Mesendoderm (in vitro differentiated cells): ENCODE results near the gene YBX2.

ENCODE experiments used
- DNase-seq: peaks from one replicate; pipeline ENCODE4 v3.0.0; 2013
- H2AK5ac ChIP-seq: 2 replicates; pipeline ENCODE4 v1.6.1; 2013; ENCODE audit warnings: low read length, inconsistent platforms
- H2BK120ac ChIP-seq: 2 replicates; pipeline ENCODE4 v1.6.1; 2013; ENCODE audit warnings: low read depth, mild to moderate bottlenecking, low read length, moderate library complexity, mixed read lengths
- H2BK15ac ChIP-seq: replicated peaks from 2 replicates; pipeline ENCODE4 v1.6.1; 2013; ENCODE audit warnings: low read depth, mild to moderate bottlenecking, moderate library complexity
- H2BK5ac ChIP-seq: 2 replicates; pipeline ENCODE4 v1.6.1; 2013; ENCODE audit warnings: low read length, inconsistent platforms
- H3K18ac ChIP-seq: 2 replicates; pipeline ENCODE4 v1.6.1; 2013; ENCODE audit warnings: mild to moderate bottlenecking, low read length, mixed read lengths
- H3K23ac ChIP-seq: one replicate; pipeline ENCODE4 v1.6.1; 2013; ENCODE audit warnings: low read length
- H3K27ac ChIP-seq: 2 replicates; pipeline ENCODE4 v1.5.1; 2013; ENCODE audit warnings: low read depth, mild to moderate bottlenecking, inconsistent platforms, low read length, moderate library complexity
- H3K27me3 ChIP-seq: 2 replicates; pipeline ENCODE4 v1.6.1; 2013; ENCODE audit warnings: low read length, control low read depth, mild to moderate bottlenecking, inconsistent platforms; ENCODE audit not compliant: insufficient read depth, poor library complexity
- H3K36me3 ChIP-seq: 2 replicates; pipeline ENCODE4 v1.6.1; 2013; ENCODE audit warnings: low read length, inconsistent platforms; ENCODE audit not compliant: control insufficient read depth, insufficient read depth
- H3K4ac ChIP-seq: one replicate; pipeline ENCODE4 v1.6.1; 2013; ENCODE audit warnings: low read depth, mild to moderate bottlenecking, low read length, moderate library complexity
- H3K4me1 ChIP-seq: 2 replicates; pipeline ENCODE4 v1.6.1; 2013; ENCODE audit warnings: low read depth, low read length, inconsistent platforms; ENCODE audit not compliant: control insufficient read depth
- H3K4me2 ChIP-seq: 2 replicates; pipeline ENCODE4 v1.6.1; 2013; ENCODE audit warnings: low read length
- H3K4me3 ChIP-seq: 2 replicates; pipeline ENCODE4 v1.5.1; 2013; ENCODE audit warnings: mild to moderate bottlenecking, low read length
- H3K56ac ChIP-seq: one replicate; pipeline ENCODE4 v1.6.1; 2013; ENCODE audit warnings: low read length
- H3K79me1 ChIP-seq: 2 replicates; pipeline ENCODE4 v1.6.1; 2013; ENCODE audit warnings: low read length, inconsistent platforms
- H3K79me2 ChIP-seq: 2 replicates; pipeline ENCODE4 v1.6.1; 2013; ENCODE audit warnings: mild to moderate bottlenecking, low read length; ENCODE audit not compliant: control insufficient read depth, insufficient read depth
- H3K9ac ChIP-seq: 2 replicates; pipeline ENCODE4 v1.6.1; 2013; ENCODE audit warnings: low read length, inconsistent platforms
- H4K5ac ChIP-seq: one replicate; pipeline ENCODE4 v1.6.1; 2013; ENCODE audit warnings: low read length
- H4K8ac ChIP-seq: one replicate; pipeline ENCODE4 v1.6.1; 2013; ENCODE audit warnings: low read depth, mild to moderate bottlenecking, control low read depth, low read length, moderate library complexity
- WGBS: extraction: QIAGEN DNeasy Blood & Tissue Kit; methylation state at CpG from one replicate; pipeline ENCODE4 v1.1.7; 2013; ENCODE audit warnings: low lambda C conversion rate, missing lambda C conversion rate; ENCODE audit not compliant: insufficient coverage; ENCODE audit errors: extremely low coverage; 5-methylcytosine and 5-hydroxymethylcytosine counted together

YBX2 gene

GRCh38 chr17:7283471-7284216 lies 10.8 kb downstream of the YBX2 start:
- Histone ChIP-seq H3K56ac (no peak overlapping the region), H3K9ac (no peak overlapping the region), H3K27me3 (no peaks in the 10 kb centered on the region), H2BK15ac (no peak overlapping the region), H3K36me3 (no peaks in the 10 kb centered on the region), H3K79me1 (no peaks in the 10 kb centered on the region), H3K23ac (no peak overlapping the region), H3K27ac (no peak overlapping the region), H3K79me2 (no peaks in the 10 kb centered on the region), H4K5ac (no peak overlapping the region), H2AK5ac (no peak overlapping the region), H2BK120ac (no peak overlapping the region), H3K4me1 (no peaks in the 10 kb centered on the region), H3K4ac (no peak overlapping the region), H3K18ac (no peak overlapping the region), H2BK5ac (no peak overlapping the region), H3K4me3 (no peak overlapping the region), H3K4me2 (no peak overlapping the region), H4K8ac (no peak overlapping the region)
- no CpG with 5 or more reads among the region's 18 CpGs for WGBS
- DNase-seq, result no peak

- Histone ChIP-seq H2BK15ac (no peak overlapping the region), H3K4me1 (no peaks in the 10 kb centered on the region), H3K4me2 (no peak overlapping the region), H3K27ac (no peak overlapping the region), H4K8ac (no peak overlapping the region), H2AK5ac (no peak overlapping the region), H3K23ac (no peak overlapping the region), H3K9ac (no peak overlapping the region), H3K4me3 (no peak overlapping the region), H3K79me2 (no peaks in the 10 kb centered on the region), H2BK5ac (no peak overlapping the region), H3K79me1 (no peaks in the 10 kb centered on the region), H2BK120ac (no peak overlapping the region), H3K4ac (no peak overlapping the region), H4K5ac (no peak overlapping the region), H3K27me3 (no peaks in the 10 kb centered on the region), H3K18ac (no peak overlapping the region), H3K36me3 (no peaks in the 10 kb centered on the region), H3K56ac (peak overlapping the region; percentile 56)
- no CpG with 5 or more reads among the region's 6 CpGs for WGBS
- no peak for DNase-seq
These were observed 11.6 kb downstream of the YBX2 start for GRCh38 chr17:7282752-7283321.

- no peak overlapping the region for H2BK15ac ChIP-seq
- H3K4me1 ChIP-seq, result no peaks in the 10 kb centered on the region
- peak overlapping the region; percentile 70 for H3K4me2 ChIP-seq
- no CpG with 5 or more reads among the region's 43 CpGs for WGBS
- H2AK5ac ChIP-seq, result no peak overlapping the region
- no peak overlapping the region for H2BK120ac ChIP-seq
- H4K8ac ChIP-seq, result no peak overlapping the region
- no peak overlapping the region for H4K5ac ChIP-seq
- H3K27me3 ChIP-seq, result no peaks in the 10 kb centered on the region
- H3K36me3 ChIP-seq, result no peaks in the 10 kb centered on the region
- DNase-seq, result no peak
- no peaks in the 10 kb centered on the region for H3K79me1 ChIP-seq
- H3K9ac ChIP-seq, result peak overlapping the region; percentile 61
- no peak overlapping the region for H3K27ac ChIP-seq
- no peaks in the 10 kb centered on the region for H3K79me2 ChIP-seq
- no peak overlapping the region for H3K23ac ChIP-seq
- no peak overlapping the region for H2BK5ac ChIP-seq
- H3K4me3 ChIP-seq, result peak overlapping the region; percentile 46
- no peak overlapping the region for H3K18ac ChIP-seq
- H3K56ac ChIP-seq, result peak overlapping the region; percentile 67
- H3K4ac ChIP-seq, result no peak overlapping the region
These were observed 12.3 kb downstream of the YBX2 start for GRCh38 chr17:7281953-7282751.

- H4K8ac ChIP-seq, result no peak within 1 kb of the TSS
- no peaks in the 10 kb centered on the region for H3K79me1 ChIP-seq
- no peak within 1 kb of the TSS for H3K27ac ChIP-seq
- H2BK5ac ChIP-seq, result no peak within 1 kb of the TSS
- no peaks in the 10 kb centered on the region for H3K36me3 ChIP-seq
- peak within 1 kb of the TSS; percentile 46 for H3K4me3 ChIP-seq
- H2BK120ac ChIP-seq, result no peak within 1 kb of the TSS
- H4K5ac ChIP-seq, result no peak within 1 kb of the TSS
- H3K79me2 ChIP-seq, result no peaks in the 10 kb centered on the region
- no peak within 1 kb of the TSS for H3K23ac ChIP-seq
- peak within 1 kb of the TSS; percentile 70 for H3K4me2 ChIP-seq
- peak; percentile 99 for DNase-seq
- peak within 1 kb of the TSS; percentile 67 for H3K56ac ChIP-seq
- H3K27me3 ChIP-seq, result no peaks in the 10 kb centered on the region
- no peak within 1 kb of the TSS for H2BK15ac ChIP-seq
- no peak within 1 kb of the TSS for H3K18ac ChIP-seq
- WGBS, result no CpG with 5 or more reads among the region's 71 CpGs
- H3K9ac ChIP-seq, result peak within 1 kb of the TSS; percentile 61
- H3K4ac ChIP-seq, result no peak within 1 kb of the TSS
- no peak within 1 kb of the TSS for H2AK5ac ChIP-seq
- H3K4me1 ChIP-seq, result no peaks in the 10 kb centered on the region
These were observed 13.1 kb downstream of the YBX2 start, which contains the start of gene SLC2A4 for GRCh38 chr17:7281074-7281952. Gene SLC2A4, plus strand, starts transcription at chr17:7281718. Its CDS starts 217 bp downstream, at chr17:7281935.

- no peak overlapping the region for H3K4me3 ChIP-seq
- no peak overlapping the region for H3K18ac ChIP-seq
- peak overlapping the region; percentile 41 for H3K4me2 ChIP-seq
- no peaks in the 10 kb centered on the region for H3K79me2 ChIP-seq
- H3K4me1 ChIP-seq, result no peaks in the 10 kb centered on the region
- H2AK5ac ChIP-seq, result no peak overlapping the region
- H3K27ac ChIP-seq, result no peak overlapping the region
- peak overlapping the region; percentile 61 for H3K56ac ChIP-seq
- no peak overlapping the region for H2BK120ac ChIP-seq
- H3K36me3 ChIP-seq, result no peaks in the 10 kb centered on the region
- no peak overlapping the region for H3K23ac ChIP-seq
- H2BK15ac ChIP-seq, result no peak overlapping the region
- DNase-seq, result peak; percentile 94
- H3K9ac ChIP-seq, result peak overlapping the region; percentile 30
- H3K4ac ChIP-seq, result no peak overlapping the region
- no peak overlapping the region for H4K5ac ChIP-seq
- no peak overlapping the region for H2BK5ac ChIP-seq
- H3K27me3 ChIP-seq, result no peaks in the 10 kb centered on the region
- no peaks in the 10 kb centered on the region for H3K79me1 ChIP-seq
- H4K8ac ChIP-seq, result no peak overlapping the region
- WGBS, result no CpG with 5 or more reads among the region's 29 CpGs
These were observed 13.8 kb downstream of the YBX2 start for GRCh38 chr17:7280519-7281073.
